HepG2 (cell line): ENCODE data around the gene CSMD2. TPM values are rescaled to one million over a fixed set of nuclear protein-coding genes. Genes with fewer than 3 reads are reported as not detected.

Experiments used
- ATAC-seq: fragments of 200-7000 bp; cut with Tn5 transposase; 3 replicates; pipeline ENCODE4 v1.9.1; 2020; ENCODE audit warnings: mild to moderate bottlenecking, moderate library complexity
- BruUV-seq: library from RNA; stranded (reverse); fragments of 400-500 nt; replicated peaks from 2 replicates; lab custom pipeline; 2021; lab: Mats Ljungman, UMichigan
- CTCF ChIA-PET: fragments of 300-600 bp; formaldehyde crosslinking; extraction: SDS; loops from one replicate; lab custom pipeline; 2021; ENCODE audit warnings: low total read pairs, inconsistent platforms, low intra/inter-chr PET ratio; lab: Yijun Ruan, JAX
- POLR2A ChIA-PET: fragments of 350-600 bp; sonication (Branson Sonifier 250); formaldehyde crosslinking; loops from one replicate; lab custom pipeline; 2020; ENCODE audit warnings: antibody characterized with exemption, inconsistent platforms; lab: Yijun Ruan, JAX
- DNase-seq: peaks from one replicate; pipeline ENCODE4 v3.0.0-alpha.2; 2015; ENCODE audit warnings: low spot score
- FAIRE-seq: peaks from 3 replicates; lab custom pipeline; 2011; peaks lifted over from hg19 to GRCh38; lab: Jason Lieb, UNC
- H2AFZ ChIP-seq: one replicate; pipeline ENCODE4 v1.6.1; 2011; ENCODE audit warnings: low read length, inconsistent platforms
- H3K27ac ChIP-seq: fragments of 300-600 bp; 3 replicates; pipeline ENCODE4 v1.8.0; 2011; ENCODE audit warnings: mixed run types, mild to moderate bottlenecking, mixed read lengths, low read length, inconsistent platforms; ENCODE audit not compliant: insufficient read depth; ENCODE audit errors: extremely low read length
- H3K27me3 ChIP-seq, 2 experiments: fragments of 200-600 bp in 1 of 2; 2 replicates in 1 of 2; 3 replicates in 1 of 2; pipeline versions ENCODE4 v1.6.0 to v1.8.0; 2011; ENCODE audit warnings: low read length in 2 of 2, mild to moderate bottlenecking in 2 of 2, moderate library complexity in 2 of 2, inconsistent platforms in 1 of 2; ENCODE audit not compliant: insufficient read depth in 2 of 2, control insufficient read depth in 1 of 2
- H3K36me3 ChIP-seq, 2 experiments: fragments of 200-600 bp in 1 of 2; replicated peaks in 1 of 2; 2 replicates in 1 of 2; 3 replicates in 1 of 2; pipeline versions ENCODE4 v1.5.1 to v1.8.0; 2011; ENCODE audit warnings: low read length in 2 of 2, inconsistent platforms in 1 of 2; ENCODE audit not compliant: insufficient read depth in 2 of 2, control insufficient read depth in 1 of 2
- H3K4me1 ChIP-seq: 2 replicates; pipeline ENCODE4 v1.5.1; 2012; ENCODE audit warnings: low read length, inconsistent platforms; ENCODE audit not compliant: insufficient read depth
- H3K4me2 ChIP-seq: 2 replicates; pipeline ENCODE4 v1.6.0; 2011; ENCODE audit warnings: low read depth, low read length, inconsistent platforms
- H3K4me3 ChIP-seq, 3 experiments: fragments of 200-600 bp in 1 of 3; sonication (generic), shearing (Covaris generic) in 1 of 3; replicated peaks in 1 of 3; 2 replicates each; pipeline ENCODE4 v1.5.1; 2011 to 2016; ENCODE audit warnings: low read length in 3 of 3, inconsistent platforms in 2 of 3, low read depth in 2 of 3, mild to moderate bottlenecking in 2 of 3, control low read depth in 1 of 3, mixed read lengths in 1 of 3; ENCODE audit not compliant: insufficient read depth in 1 of 3
- H3K79me2 ChIP-seq: one replicate; pipeline ENCODE4 v1.6.1; 2011; ENCODE audit warnings: low read length, inconsistent platforms; ENCODE audit not compliant: insufficient read depth
- H3K9ac ChIP-seq: 2 replicates; pipeline ENCODE4 v1.6.0; 2011; ENCODE audit warnings: mild to moderate bottlenecking, low read depth, low read length, inconsistent platforms; ENCODE audit not compliant: insufficient read depth
- H3K9me3 ChIP-seq: 2 replicates; pipeline ENCODE4 v1.5.1; 2012; ENCODE audit warnings: mild to moderate bottlenecking, low read length
- H4K20me1 ChIP-seq: 2 replicates; pipeline ENCODE4 v1.6.0; 2011; ENCODE audit warnings: inconsistent platforms, mild to moderate bottlenecking, low read length, moderate library complexity; ENCODE audit not compliant: insufficient read depth
- CENPT ChIP-seq: sonication (generic); formaldehyde crosslinking; IDR thresholded peaks from 2 replicates; pipeline ENCODE4 v1.8.0; 2022; ENCODE audit warnings: low read depth, mild to moderate bottlenecking, moderate library complexity, missing genetic modification reagents
- FOXK1 ChIP-seq: sonication (generic); formaldehyde crosslinking; IDR thresholded peaks from 2 replicates; pipeline ENCODE4 v1.4.0; 2020; ENCODE audit warnings: low read depth, missing genetic modification reagents, borderline replicate concordance
- KLF11 ChIP-seq: IDR thresholded peaks from 2 replicates; pipeline ENCODE4 v1.6.1; 2016; ENCODE audit warnings: missing compliant biosample characterization
- MTA3 ChIP-seq: sonication (generic); formaldehyde crosslinking; IDR thresholded peaks from 2 replicates; pipeline ENCODE4 v1.4.0; 2020; ENCODE audit warnings: missing genetic modification reagents
- NONO ChIP-seq, 2 experiments: fragments of 450-650 bp in 1 of 2; sonication (generic) in 1 of 2; formaldehyde crosslinking in 1 of 2; IDR thresholded peaks in 1 of 2; conservative IDR thresholded peaks in 1 of 2; 2 replicates each; pipeline versions ENCODE4 v1.6.1 to v1.8.0; 2017 to 2022; ENCODE audit warnings: mild to moderate bottlenecking in 1 of 2, missing genetic modification reagents in 1 of 2, moderate library complexity in 1 of 2
- SIX1 ChIP-seq: sonication (generic); formaldehyde crosslinking; IDR thresholded peaks from 2 replicates; pipeline ENCODE4 v1.4.0; 2020; ENCODE audit warnings: missing genetic modification reagents, borderline replicate concordance
- TBL1XR1 ChIP-seq: fragments of 150-350 bp; IDR thresholded peaks from 2 replicates; pipeline ENCODE4 v1.6.1; 2014; ENCODE audit warnings: borderline replicate concordance, low read length; ENCODE audit not compliant: partially characterized antibody
- ZBTB1 ChIP-seq: sonication (generic); formaldehyde crosslinking; IDR thresholded peaks from 2 replicates; pipeline ENCODE4 v1.4.0; 2020; ENCODE audit warnings: missing genetic modification reagents, borderline replicate concordance
- ZNF230 ChIP-seq: sonication (generic); formaldehyde crosslinking; IDR thresholded peaks from 2 replicates; pipeline ENCODE4 v1.4.0; 2020; ENCODE audit warnings: mild to moderate bottlenecking, missing genetic modification reagents
- ZNF282 ChIP-seq: fragments of 450-650 bp; IDR thresholded peaks from 2 replicates; pipeline ENCODE4 v1.6.1; 2018; ENCODE audit not compliant: partially characterized antibody
- ZNF343 ChIP-seq: sonication (generic); formaldehyde crosslinking; IDR thresholded peaks from 2 replicates; pipeline ENCODE4 v1.4.0; 2020; ENCODE audit warnings: mild to moderate bottlenecking, missing genetic modification reagents
- ZNF598 ChIP-seq: sonication (generic); formaldehyde crosslinking; IDR thresholded peaks from 2 replicates; pipeline ENCODE4 v1.5.1; 2020; ENCODE audit warnings: mild to moderate bottlenecking, missing genetic modification reagents, borderline replicate concordance
- ZNF629 ChIP-seq: sonication (generic); formaldehyde crosslinking; conservative IDR thresholded peaks from 2 replicates; pipeline ENCODE4 v1.5.0; 2020; ENCODE audit warnings: missing genetic modification reagents
- ZNF652 ChIP-seq: IDR thresholded peaks from 2 replicates; pipeline ENCODE4 v1.6.1; 2016; ENCODE audit warnings: low read depth, borderline replicate concordance
- WGBS: methylation state at CpG from one replicate; pipeline ENCODE4 v1.1.6; 2017; ENCODE audit warnings: low lambda C conversion rate; 5-methylcytosine and 5-hydroxymethylcytosine counted together
- in situ Hi-C: cut with HindIII; loops from 2 replicates; pipeline ENCODE4 v1.10.0; 2017; ENCODE audit warnings: low pct_unique_long_range_greater_than_20kb; ENCODE audit not compliant: extremely low pct_ligation_motif_present
- intact Hi-C: fragments of 100-400 bp; cut with micrococcal nuclease; formaldehyde crosslinking; loops from one replicate; pipeline ENCODE4 v1.10.0; 2022; ENCODE audit not compliant: unreplicated experiment
- polyA plus RNA-seq, 8 experiments: library from polyadenylated mRNA; depleted of rRNA in 3 of 8; stranded (reverse) in 7 of 8; unstranded in 1 of 8; fragments of >200 nt; fragmentation: Illumina TruSeq in 4 of 8; extraction: Trizol in 4 of 8; gene quantifications; 2 replicates each; pipeline versions ENCODE4 v1.2.1 to v1.2.3, GENCODE V29; 2011 to 2016; ENCODE audit warnings: low read depth in 4 of 8, missing spikeins in 1 of 8, mixed read lengths in 1 of 8; ENCODE audit not compliant: insufficient read depth in 1 of 8
- total RNA-seq, 5 experiments: library from RNA; depleted of rRNA; stranded (reverse); fragments of >200 nt; fragmentation: Illumina TruSeq; extraction: Trizol; gene quantifications; 2 replicates each; pipeline ENCODE4 v1.2.3, GENCODE V29; 2016; ENCODE audit warnings: low read depth in 1 of 5
- TF ChIP-seq, protein P1 (sequence below): IDR thresholded peaks from 2 replicates; pipeline ENCODE4 v1.6.1; 2016
- TF ChIP-seq, protein P2 (sequence below): conservative IDR thresholded peaks from 2 replicates; pipeline ENCODE4 v1.6.1; 2018; ENCODE audit warnings: missing genetic modification reagents
- TF ChIP-seq, protein P3 (sequence below): sonication (generic); formaldehyde crosslinking; IDR thresholded peaks from 2 replicates; pipeline ENCODE4 v1.8.1; 2023; ENCODE audit warnings: missing genetic modification reagents, mild to moderate bottlenecking, borderline replicate concordance

The CSMD2 gene
- total and polyA plus RNA-seq, 2 of the 13 experiments (the other 11 are each of a cell fraction or from before 2014, with no cell fraction given): not detected

DNA sequence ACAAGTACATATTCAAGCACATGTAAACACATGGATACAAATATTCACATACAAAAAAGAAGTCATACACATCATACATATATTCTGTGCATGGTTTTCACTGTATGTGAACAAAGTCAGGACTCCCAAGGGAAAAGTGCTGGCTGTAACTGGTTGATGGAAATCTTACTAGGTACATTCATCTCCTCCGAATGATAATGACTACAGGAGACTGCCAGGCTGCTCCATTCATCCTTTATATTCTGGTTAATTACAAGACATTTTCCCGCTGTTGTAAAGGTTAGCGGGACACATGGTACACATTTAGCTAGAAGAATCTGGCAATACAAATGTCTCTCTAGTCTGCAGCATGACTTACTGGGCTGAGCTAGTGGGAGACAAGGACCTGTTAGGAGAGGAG is 327.4 kb downstream of the CSMD2 start:
- WGBS: 21% methylated on average over 3 of the region's 3 CpGs
- Histone ChIP-seq H3K36me3 (no peaks in the 10 kb centered on the region), H3K9me3 (no peaks in the 10 kb centered on the region), H3K4me2 (no peak overlapping the region), H3K27me3 (no peaks in the 10 kb centered on the region), H4K20me1 (no peaks in the 10 kb centered on the region), H3K4me3 (no peak overlapping the region), H2AFZ (no peak overlapping the region), H3K9ac (no peak overlapping the region), H3K79me2 (no peaks in the 10 kb centered on the region), H3K4me1 (no peaks in the 10 kb centered on the region), H3K27ac (no peak overlapping the region)
- intact Hi-C loops: no loop called here
- DNase-seq (no peak), ATAC-seq (no peak), FAIRE-seq (no peak)
- TF ChIP-seq, protein P1, sequence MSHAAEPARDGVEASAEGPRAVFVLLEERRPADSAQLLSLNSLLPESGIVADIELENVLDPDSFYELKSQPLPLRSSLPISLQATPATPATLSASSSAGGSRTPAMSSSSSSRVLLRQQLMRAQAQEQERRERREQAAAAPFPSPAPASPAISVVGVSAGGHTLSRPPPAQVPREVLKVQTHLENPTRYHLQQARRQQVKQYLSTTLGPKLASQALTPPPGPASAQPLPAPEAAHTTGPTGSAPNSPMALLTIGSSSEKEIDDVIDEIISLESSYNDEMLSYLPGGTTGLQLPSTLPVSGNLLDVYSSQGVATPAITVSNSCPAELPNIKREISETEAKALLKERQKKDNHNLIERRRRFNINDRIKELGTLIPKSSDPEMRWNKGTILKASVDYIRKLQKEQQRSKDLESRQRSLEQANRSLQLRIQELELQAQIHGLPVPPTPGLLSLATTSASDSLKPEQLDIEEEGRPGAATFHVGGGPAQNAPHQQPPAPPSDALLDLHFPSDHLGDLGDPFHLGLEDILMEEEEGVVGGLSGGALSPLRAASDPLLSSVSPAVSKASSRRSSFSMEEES (CRISPR knock-in tag): no peak
- no peak for TF ChIP-seq SIX1 (CRISPR knock-in tag)
- no peak for TF ChIP-seq KLF11
- no peak for TF ChIP-seq ZNF230
- POLR2A ChIA-PET: no interaction called here
- in situ Hi-C loops: no loop called here
- CTCF ChIA-PET: no interaction called here
- BruUV-seq: no TSS peak

DNA sequence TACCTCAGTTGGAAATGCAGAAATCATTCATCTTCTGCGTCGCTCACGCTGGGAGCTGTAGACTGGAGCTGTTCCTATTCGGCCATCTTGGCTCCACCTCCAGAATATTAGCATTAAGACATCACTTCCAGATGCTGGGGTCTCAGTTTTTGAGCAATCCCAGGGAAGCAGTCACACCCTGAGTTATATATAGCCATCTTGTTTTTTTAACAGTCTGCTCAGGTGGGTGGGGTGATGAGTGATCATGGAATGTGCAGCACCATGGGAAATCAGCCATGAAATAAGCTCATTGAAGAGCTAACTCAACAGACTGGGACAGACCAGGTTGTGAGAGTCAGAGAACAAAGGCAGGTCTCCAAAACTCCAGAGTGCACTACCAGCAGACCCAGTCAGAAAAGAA is 328.1 kb downstream of the CSMD2 start:
- H3K4me3 ChIP-seq: no peak overlapping the region
- H3K27me3 ChIP-seq: no peaks in the 10 kb centered on the region
- FAIRE-seq (no peak), ATAC-seq (no peak), DNase-seq (no peak)
- H3K9me3 ChIP-seq: no peaks in the 10 kb centered on the region
- H3K9ac ChIP-seq: no peak overlapping the region
- no peaks in the 10 kb centered on the region for H4K20me1 ChIP-seq
- ChIA-PET POLR2A (no interaction called here), CTCF (no interaction called here)
- in situ Hi-C loops: no loop called here
- H3K79me2 ChIP-seq: no peaks in the 10 kb centered on the region
- no peaks in the 10 kb centered on the region for H3K4me1 ChIP-seq
- TF ChIP-seq ZNF282: no peak
- TF ChIP-seq, protein P2, sequence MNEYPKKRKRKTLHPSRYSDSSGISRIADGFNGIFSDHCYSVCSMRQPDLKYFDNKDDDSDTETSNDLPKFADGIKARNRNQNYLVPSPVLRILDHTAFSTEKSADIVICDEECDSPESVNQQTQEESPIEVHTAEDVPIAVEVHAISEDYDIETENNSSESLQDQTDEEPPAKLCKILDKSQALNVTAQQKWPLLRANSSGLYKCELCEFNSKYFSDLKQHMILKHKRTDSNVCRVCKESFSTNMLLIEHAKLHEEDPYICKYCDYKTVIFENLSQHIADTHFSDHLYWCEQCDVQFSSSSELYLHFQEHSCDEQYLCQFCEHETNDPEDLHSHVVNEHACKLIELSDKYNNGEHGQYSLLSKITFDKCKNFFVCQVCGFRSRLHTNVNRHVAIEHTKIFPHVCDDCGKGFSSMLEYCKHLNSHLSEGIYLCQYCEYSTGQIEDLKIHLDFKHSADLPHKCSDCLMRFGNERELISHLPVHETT (CRISPR knock-in tag): no peak
- no peak for TF ChIP-seq TBL1XR1
- TF ChIP-seq NONO (IDR thresholded peaks at IDR 0.05): no peak
- TF ChIP-seq NONO (CRISPR knock-in tag; conservative IDR thresholded peaks at IDR 0.05): no peak
- no peak for TF ChIP-seq ZNF629
- no peak for TF ChIP-seq CENPT (CRISPR knock-in tag)
- TF ChIP-seq ZNF652 (CRISPR knock-in tag): no peak
- no peak for TF ChIP-seq FOXK1 (CRISPR knock-in tag)
- no peak for TF ChIP-seq ZNF343 (CRISPR knock-in tag)
- no peak for TF ChIP-seq ZNF598
- TF ChIP-seq, protein P3, sequence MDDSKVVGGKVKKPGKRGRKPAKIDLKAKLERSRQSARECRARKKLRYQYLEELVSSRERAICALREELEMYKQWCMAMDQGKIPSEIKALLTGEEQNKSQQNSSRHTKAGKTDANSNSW (CRISPR knock-in tag): no peak
- TF ChIP-seq ZBTB1 (CRISPR knock-in tag): no peak
- TF ChIP-seq MTA3 (CRISPR knock-in tag): no peak
- no TSS peak for BruUV-seq
- intact Hi-C loops: no loop called here
- no peak overlapping the region for H3K4me2 ChIP-seq
- H3K36me3 ChIP-seq: no peaks in the 10 kb centered on the region
- H3K27ac ChIP-seq: no peak overlapping the region
- 74% methylated on average over 4 of the region's 4 CpGs for WGBS
- H2AFZ ChIP-seq: no peak overlapping the region
